KBM-7 (cell line): ENCODE results near the gene CXXC5.
"Not testable (repeated sequence)": the region's sequence is repeated elsewhere in the genome, so short reads cannot be mapped to it uniquely, and the experiment has no call there.

Source experiments
- DNase-seq: peaks from one replicate; pipeline ENCODE4 v3.0.0-alpha.2; 2015
- in situ Hi-C: fragments of 300-500 bp; cut with MboI; formaldehyde crosslinking; loops from 2 replicates; pipeline ENCODE4 v1.14.3; 2020; ENCODE audit warnings: low sequenced_read_pairs, low pct_unique_long_range_greater_than_20kb, mixed read lengths

CXXC5 gene

GRCh38 chr5:139700711-139701055 is 52.5 kb downstream of the CXXC5 start:
- DNase-seq, result no peak
- in situ Hi-C loops, result no loop called here

DNA sequence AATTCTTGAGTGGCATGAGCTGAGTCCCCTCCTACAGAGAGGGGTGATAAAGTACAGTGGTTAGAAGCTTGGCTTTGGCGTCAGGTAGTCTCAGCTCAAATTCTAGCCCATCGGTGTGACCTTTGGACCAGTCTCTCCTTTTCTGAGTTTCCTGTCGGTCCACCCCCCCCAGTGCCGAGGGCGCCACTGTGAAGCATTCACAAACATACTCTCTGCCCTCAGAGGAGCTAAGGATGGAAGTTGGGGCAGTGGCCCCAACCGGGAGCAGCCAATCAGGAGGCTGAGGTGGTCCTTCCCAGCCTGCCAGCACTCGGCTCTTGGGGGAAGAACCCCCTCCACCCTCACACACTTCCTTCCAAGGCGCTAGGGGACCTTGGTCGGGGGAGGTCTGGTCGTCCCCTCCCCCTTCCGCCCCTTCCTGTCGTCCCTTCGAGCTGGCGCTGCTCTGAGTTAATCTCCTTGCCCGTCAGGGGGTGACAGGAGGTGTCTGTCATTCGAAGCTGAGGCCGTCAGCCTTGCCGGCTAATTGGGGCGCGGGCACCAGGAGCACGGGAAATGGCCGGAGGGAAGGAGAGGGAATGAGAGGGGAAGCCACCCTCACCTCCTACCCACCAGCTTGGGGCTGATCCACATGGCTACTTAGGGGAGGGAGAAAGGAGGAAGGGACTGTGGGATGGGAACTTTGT is 53.0 kb downstream of the CXXC5 start:
- peak; percentile 83 for DNase-seq
- in situ Hi-C loops, result no loop called here

DNA sequence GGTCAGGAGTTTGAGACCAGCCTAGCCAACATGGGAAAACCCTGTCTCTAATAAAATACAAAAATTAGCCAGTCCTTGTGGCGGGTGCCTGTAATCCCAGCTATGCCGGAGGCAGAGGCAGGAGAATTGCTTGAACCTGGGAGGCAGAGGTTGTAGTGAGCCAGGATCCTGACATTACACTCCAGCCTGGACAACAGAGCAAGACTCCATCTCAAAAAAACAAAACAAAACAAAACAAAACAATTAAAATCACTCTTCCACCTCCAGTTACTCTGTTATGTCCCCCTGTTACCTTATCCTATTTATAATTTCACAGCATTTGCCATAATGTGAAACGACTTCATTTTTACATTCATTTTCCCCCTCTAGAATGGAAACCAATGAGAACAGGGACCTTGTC is 54.4 kb downstream of the CXXC5 start:
- DNase-seq, result no peak
- in situ Hi-C loops, result no loop called here

- in situ Hi-C loops, result no loop called here
- no peak for DNase-seq
These were observed 56.6 kb downstream of the CXXC5 start for GRCh38 chr5:139704748-139705147.

DNA sequence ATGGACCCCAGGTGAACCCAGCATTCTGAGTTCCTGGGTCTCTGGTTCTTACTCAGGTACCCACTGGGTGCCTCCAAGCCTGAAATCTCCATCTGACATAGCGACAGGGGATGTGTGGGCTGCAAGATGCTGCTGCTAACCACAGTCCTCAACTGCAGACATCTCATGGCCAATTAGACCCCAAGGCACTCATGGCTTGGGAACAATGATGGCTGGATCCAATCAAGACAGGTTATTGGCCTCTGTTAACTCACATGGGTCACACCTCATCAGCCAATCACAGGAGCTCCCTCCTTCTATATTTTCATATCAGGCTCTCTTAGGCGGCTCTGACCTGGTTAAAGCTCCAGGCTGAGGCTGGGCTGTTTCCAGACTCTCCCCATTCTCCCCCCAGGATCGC is 57.0 kb downstream of the CXXC5 start:
- no peak for DNase-seq
- in situ Hi-C loops, result no loop called here

- DNase-seq, result peak; percentile 46
- in situ Hi-C loops, result no loop called here
These were observed 57.8 kb downstream of the CXXC5 start for GRCh38 chr5:139705655-139706587.

GRCh38 chr5:139707445-139708003 is 59.4 kb downstream of the CXXC5 start:
- DNase-seq, result no peak
- in situ Hi-C loops, result no loop called here

DNA sequence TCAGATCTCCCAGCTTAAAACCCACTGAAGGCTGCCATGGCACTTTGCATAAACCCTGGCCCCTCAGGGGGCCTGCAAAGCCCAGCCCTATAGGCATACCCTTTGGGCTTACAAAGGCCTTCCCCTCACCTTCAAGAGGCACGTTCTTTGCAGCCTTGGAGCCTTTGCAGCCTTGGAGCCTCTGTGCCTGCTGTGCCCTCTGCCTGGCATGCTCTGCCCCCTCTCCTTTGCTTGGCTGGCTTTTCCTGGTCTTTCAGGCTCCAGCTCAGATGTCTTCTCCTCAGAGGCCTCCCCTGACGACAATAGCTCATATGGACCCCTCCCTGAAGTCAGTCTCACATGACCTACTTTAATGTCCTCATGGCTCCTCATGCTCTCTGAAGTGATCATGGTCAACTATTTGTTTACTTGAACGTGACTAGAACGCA is 60.3 kb downstream of the CXXC5 start:
- in situ Hi-C loops, result no loop called here
- DNase-seq, result no peak

DNA sequence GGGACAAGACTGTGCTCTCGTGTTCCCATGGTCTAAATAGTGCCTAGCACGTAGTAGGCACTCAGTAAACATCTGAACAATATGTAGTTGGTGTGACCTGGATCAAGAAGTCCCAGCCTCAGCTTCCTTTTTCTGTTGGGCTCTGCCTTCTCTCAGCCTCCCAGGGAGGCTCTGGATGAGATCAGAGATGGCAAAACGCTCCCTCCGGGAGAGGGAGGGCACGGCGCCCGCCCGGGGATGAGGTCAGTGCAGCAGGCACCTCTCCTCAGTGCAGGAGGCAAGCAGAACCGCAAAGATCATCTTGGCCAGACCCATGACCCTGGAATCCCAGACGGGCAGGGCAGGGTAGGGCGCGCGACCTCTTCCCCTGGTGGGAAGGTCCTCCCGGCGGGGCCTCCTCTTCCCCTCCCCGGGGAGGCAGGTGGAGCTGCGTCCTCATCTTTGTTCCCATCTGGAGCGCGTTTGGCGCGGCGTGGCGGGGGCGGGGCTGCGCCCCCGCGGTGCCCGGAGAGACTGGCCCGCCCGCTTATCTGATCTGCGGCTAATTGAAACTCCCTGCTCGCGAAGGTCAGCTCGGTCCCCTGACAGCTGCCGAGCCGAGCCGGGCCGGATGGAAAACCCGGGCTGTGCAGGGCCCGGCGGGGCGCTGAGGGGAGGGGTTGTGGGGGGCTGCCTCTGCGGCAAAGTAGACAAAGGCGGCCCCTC is 60.9 kb downstream of the CXXC5 start:
- in situ Hi-C loops, result no loop called here
- peak; percentile 87 for DNase-seq

- peak; percentile 83 for DNase-seq
- in situ Hi-C loops, result no loop called here
These were observed 61.6 kb downstream of the CXXC5 start for GRCh38 chr5:139709582-139710318.

GRCh38 chr5:139710319-139711066 is 62.3 kb downstream of the CXXC5 start:
- peak; percentile 87 for DNase-seq

DNA sequence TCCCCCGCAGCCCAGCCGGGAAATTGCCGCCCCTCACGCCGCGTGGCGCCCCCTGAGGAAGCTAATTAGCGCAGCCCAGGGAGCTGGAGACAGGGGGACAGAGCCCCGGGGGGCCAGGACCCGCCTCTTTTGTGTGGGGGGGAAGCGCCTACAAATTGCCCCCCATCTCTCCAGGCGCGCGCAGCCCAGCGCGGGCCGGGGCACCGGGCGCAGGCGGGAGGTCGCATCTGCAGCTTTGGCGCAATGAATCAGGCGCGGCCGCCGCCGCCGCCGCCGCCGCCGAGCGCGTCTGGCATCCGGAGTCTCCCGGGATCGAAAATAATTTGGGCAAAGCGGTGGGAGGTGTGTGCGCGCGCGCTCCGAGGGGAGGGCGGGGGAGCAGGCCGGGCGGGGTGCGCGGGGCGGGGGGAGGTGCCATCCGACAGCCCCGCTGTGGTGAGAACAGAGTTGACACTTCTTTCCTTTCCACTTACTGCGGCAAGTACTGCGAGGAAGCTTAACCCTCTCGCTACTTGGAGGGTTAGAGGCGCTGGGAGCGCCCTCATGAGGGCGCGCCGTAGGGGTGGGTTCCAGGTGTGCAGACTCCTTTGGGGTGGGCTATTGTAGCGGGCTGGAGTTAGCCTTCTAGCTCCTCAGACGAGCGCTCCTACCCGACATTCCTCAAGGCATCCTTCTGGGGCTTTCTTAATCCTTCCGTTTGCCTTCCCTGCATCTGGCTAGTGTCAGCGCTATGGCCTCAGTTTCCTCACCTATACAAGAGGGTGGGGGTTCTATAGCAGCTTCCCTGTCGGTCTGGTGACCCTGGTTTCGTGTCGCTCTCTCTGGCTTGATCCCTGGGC is 63.1 kb downstream of the CXXC5 start:
- peak; percentile 78 for DNase-seq
- in situ Hi-C loops, result no loop called here

More at GRCh38 chr5:139710319-139711066, 62.3 kb downstream of the CXXC5 start:
- in situ Hi-C loops, result no loop called here

GRCh38 chr5:139711906-139712224 is 63.7 kb downstream of the CXXC5 start:
- in situ Hi-C loops, result no loop called here
- peak; percentile 68 for DNase-seq

DNA sequence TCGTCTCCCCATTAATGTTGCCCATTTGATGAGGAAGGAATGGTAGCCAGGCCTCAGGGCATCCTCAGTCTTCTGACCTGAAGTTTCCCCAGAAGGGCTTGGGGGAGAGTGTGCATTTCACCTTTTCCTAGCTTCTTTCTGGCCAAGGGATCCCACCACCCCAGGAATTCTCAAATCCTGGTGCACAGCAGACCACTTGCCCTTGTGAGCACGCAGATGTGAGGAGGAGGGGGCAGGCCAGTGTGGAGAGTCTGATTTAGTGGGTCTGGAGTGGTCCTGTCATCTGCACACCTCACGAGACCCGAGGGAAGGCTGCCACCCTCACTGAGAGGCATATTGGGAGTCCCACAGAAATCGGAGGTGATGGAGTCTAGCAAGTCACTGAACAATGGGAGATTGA is 64.3 kb downstream of the CXXC5 start:
- in situ Hi-C loops, result no loop called here
- DNase-seq, result no peak

- in situ Hi-C loops, DNase-seq: not testable (repeated sequence)
These were observed 65.7 kb downstream of the CXXC5 start for GRCh38 chr5:139713898-139714297.

DNA sequence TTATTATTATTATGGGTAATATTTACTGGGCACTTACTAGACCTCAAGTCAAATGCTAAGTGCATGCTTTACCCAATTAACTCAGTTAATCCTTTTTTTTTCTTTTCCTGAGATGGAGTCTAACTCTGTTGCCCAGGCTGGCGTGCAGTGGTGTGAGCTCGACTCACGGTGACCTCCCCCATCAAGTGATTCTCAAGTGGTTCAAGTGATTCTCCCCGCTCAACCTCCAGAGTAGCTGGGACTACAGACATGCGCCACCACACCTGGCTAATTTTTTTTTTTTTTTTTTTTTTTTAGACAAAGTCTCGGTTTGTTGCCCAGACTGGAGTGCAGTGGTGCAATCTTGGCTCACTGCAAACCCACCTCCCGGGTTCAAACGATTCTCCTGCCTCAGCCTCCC is 69.1 kb downstream of the CXXC5 start:
- no peak for DNase-seq
- in situ Hi-C loops, result no loop called here

- in situ Hi-C loops, DNase-seq: not testable (repeated sequence)
These were observed 70.3 kb downstream of the CXXC5 start for GRCh38 chr5:139718403-139718802.

- in situ Hi-C loops, DNase-seq: not testable (repeated sequence)
These were observed 71.8 kb downstream of the CXXC5 start for GRCh38 chr5:139719970-139720369.
